Parietal lobe (tissue), 2 donors: ENCODE measurements around the gene SLC6A14. TPM values are rescaled to one million over a fixed set of nuclear protein-coding genes. Genes with fewer than 3 reads are reported as not detected.

Source experiments
- small RNA-seq: library from RNA; depleted of rRNA; stranded (forward); fragments of <200 nt; gene quantifications from one replicate; pipeline ENCODE3, GENCODE V24; 2014; ENCODE audit warnings: low replicate concordance
- total RNA-seq: library from RNA; depleted of rRNA; stranded (reverse); fragments of >200 nt; gene quantifications from one replicate; pipeline ENCODE4 v1.2.3, GENCODE V29; 2014

The SLC6A14 gene, protein sequence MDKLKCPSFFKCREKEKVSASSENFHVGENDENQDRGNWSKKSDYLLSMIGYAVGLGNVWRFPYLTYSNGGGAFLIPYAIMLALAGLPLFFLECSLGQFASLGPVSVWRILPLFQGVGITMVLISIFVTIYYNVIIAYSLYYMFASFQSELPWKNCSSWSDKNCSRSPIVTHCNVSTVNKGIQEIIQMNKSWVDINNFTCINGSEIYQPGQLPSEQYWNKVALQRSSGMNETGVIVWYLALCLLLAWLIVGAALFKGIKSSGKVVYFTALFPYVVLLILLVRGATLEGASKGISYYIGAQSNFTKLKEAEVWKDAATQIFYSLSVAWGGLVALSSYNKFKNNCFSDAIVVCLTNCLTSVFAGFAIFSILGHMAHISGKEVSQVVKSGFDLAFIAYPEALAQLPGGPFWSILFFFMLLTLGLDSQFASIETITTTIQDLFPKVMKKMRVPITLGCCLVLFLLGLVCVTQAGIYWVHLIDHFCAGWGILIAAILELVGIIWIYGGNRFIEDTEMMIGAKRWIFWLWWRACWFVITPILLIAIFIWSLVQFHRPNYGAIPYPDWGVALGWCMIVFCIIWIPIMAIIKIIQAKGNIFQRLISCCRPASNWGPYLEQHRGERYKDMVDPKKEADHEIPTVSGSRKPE
- not detected for total RNA-seq

DNA sequence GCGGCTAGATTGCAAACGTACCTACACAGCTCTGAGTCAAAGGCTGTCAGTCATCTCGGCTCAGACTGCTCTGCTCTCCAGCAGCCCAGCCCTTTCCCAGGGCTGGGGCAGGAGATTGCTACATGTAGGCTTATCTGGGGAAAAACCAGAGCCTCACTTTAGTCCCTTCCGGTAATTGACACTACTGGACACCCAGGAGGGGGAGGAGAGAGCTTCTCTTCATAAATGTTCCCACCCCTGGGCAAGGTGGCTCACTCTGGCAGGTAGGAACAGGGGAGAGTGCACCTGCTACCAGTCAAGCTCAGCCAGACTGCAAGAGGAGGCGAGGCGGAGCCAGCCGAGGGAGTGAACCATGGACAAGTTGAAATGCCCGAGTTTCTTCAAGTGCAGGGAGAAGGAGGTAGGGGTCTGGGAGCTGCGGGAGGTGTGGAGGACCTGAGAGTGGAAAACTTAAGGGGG, at the start of gene SLC6A14:
SLC6A14 (plus strand) TSS at position 249 of the 459 bp plus-strand sequence; CDS start at position 353, 104 bp downstream.

DNA sequence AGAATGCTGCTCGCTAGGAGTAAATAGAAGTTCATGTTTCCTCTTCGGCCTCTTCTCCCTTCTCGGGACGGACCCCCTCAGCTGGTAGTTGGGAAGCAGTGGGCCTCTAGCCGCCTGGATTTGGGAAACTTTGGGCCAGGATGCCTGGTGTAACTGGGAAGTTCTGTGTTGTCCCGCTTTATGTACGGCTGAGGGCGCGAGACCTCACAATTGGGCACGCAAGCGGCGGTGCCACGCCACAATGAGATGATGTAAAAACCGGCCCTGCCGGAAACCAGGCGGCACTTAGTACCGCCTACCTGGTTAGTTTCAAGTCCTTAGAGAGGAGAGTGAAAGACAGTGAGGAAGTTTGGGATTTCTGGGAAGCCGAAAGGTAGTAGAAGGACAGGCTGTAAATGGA, 26.4 kb downstream of the SLC6A14 start, which contains the start of gene CT83:
CT83 (minus strand) TSS at position 155 of the 400 bp plus-strand sequence; CDS start at position 35, 120 bp downstream.

Small RNA genes lying within 50 kb of the gene (small RNA-seq; reads per million reads assigned to genes)
- gene RNU6-154P, result not detected

Other genes starting within 250 kb of the SLC6A14 start
- gene CT83, start 26.4 kb downstream of the SLC6A14 start, total RNA-seq, result not detected